HG02884 (cell line): Measurements from ENCODE around the gene CACNA2D2.

Experiments
- ATAC-seq: cut with Tn5 transposase; IDR thresholded peaks from one replicate; pipeline ENCODE4 v1.9.1; 2021; ENCODE audit warnings: mild to moderate bottlenecking, moderate library complexity; ENCODE audit not compliant: unreplicated experiment

CACNA2D2 gene

GRCh38 chr3:50334339-50335075, 168.9 kb downstream of the CACNA2D2 start:
- ATAC-seq = no peak

GRCh38 chr3:50333744-50334328, 169.6 kb downstream of the CACNA2D2 start:
- ATAC-seq = no peak

GRCh38 chr3:50331364-50331907, 172.0 kb downstream of the CACNA2D2 start:
- ATAC-seq = no peak

- ATAC-seq = no peak
Observed at GRCh38 chr3:50330330-50330729, 173.1 kb downstream of the CACNA2D2 start.

- ATAC-seq = peak; percentile 90
Observed at GRCh38 chr3:50327943-50328691, 175.3 kb downstream of the CACNA2D2 start, which contains the start of gene TUSC2. Gene TUSC2 (minus strand): TSS chr3:50328223. CDS start chr3:50328099, 124 bp downstream.

GRCh38 chr3:50327129-50327528, 176.3 kb downstream of the CACNA2D2 start:
- no peak for ATAC-seq

GRCh38 chr3:50326182-50326541, 177.3 kb downstream of the CACNA2D2 start:
- no peak for ATAC-seq

- ATAC-seq = no peak
Observed at GRCh38 chr3:50325497-50326181, 177.8 kb downstream of the CACNA2D2 start.

GRCh38 chr3:50325113-50325480, 178.3 kb downstream of the CACNA2D2 start:
- no peak for ATAC-seq

- ATAC-seq = no peak
Observed at GRCh38 chr3:50324351-50325112, 178.9 kb downstream of the CACNA2D2 start.

- ATAC-seq = no peak
Observed at GRCh38 chr3:50323614-50324199, 179.7 kb downstream of the CACNA2D2 start.

GRCh38 chr3:50323092-50323600, 180.3 kb downstream of the CACNA2D2 start:
- no peak for ATAC-seq

GRCh38 chr3:50322386-50323091, 180.9 kb downstream of the CACNA2D2 start, which contains the start of gene HYAL2:
Gene HYAL2 (minus strand): TSS chr3:50322745. CDS start chr3:50320489, 2,256 bp downstream.
- ATAC-seq = no peak

GRCh38 chr3:50322115-50322385, 181.4 kb downstream of the CACNA2D2 start:
- ATAC-seq = no peak

- ATAC-seq = peak; percentile 76
Observed at GRCh38 chr3:50321336-50322114, 181.9 kb downstream of the CACNA2D2 start.

GRCh38 chr3:50320853-50321335, 182.5 kb downstream of the CACNA2D2 start:
- peak; percentile 39 for ATAC-seq

- ATAC-seq = no peak
Observed at GRCh38 chr3:50319894-50320625, 183.4 kb downstream of the CACNA2D2 start.
